HCT116 (cell line): ENCODE results near the gene SULT1C3. TPM values are rescaled to one million over a fixed set of nuclear protein-coding genes. Genes with fewer than 3 reads are reported as not detected.

Experiments used
- ATAC-seq: fragments of 200-7000 bp; cut with Tn5 transposase; 2 replicates; pipeline ENCODE4 v1.9.1; 2020; ENCODE audit warnings: mild to moderate bottlenecking, moderate library complexity
- BruUV-seq: library from RNA; stranded (reverse); fragments of 400-500 nt; replicated peaks from 2 replicates; lab custom pipeline; 2021; lab: Mats Ljungman, UMichigan
- CTCF ChIA-PET: fragments of 300-600 bp; sonication (Branson Sonifier 250); formaldehyde crosslinking; loops from one replicate; lab custom pipeline; 2021; ENCODE audit warnings: antibody characterized with exemption; lab: Charles Lee
- POLR2A ChIA-PET: fragments of 300-600, 350-600 bp; sonication (Branson Sonifier 250); formaldehyde crosslinking; loops from one replicate; lab custom pipeline; 2021; ENCODE audit warnings: antibody characterized with exemption; lab: Charles Lee
- RAD21 ChIA-PET, 2 experiments: fragments of 300-600 bp; sonication (Branson Sonifier 250); formaldehyde crosslinking; loops; one replicate each; lab custom pipeline; 2023; ENCODE audit warnings: low total read pairs in 2 of 2; ENCODE audit not compliant: uncharacterized antibody in 2 of 2, unreplicated experiment in 2 of 2, low non-redundant PET in 1 of 2; lab: Charles Lee
- DNase-seq: peaks from one replicate; pipeline ENCODE4 v3.0.0-alpha.2; 2010; ENCODE audit warnings: low read depth, low spot score
- H2AFZ ChIP-seq: fragments of 200-600 bp; shearing (Covaris generic), sonication (generic); 2 replicates; pipeline ENCODE4 v1.6.1; 2017; ENCODE audit warnings: low read depth, mixed run types, mixed read lengths, antibody characterized with exemption, low read length; ENCODE audit not compliant: poor library complexity, severe bottlenecking
- H3K27ac ChIP-seq: 2 replicates; pipeline ENCODE4 v1.5.1; 2012; ENCODE audit warnings: low read depth, low read length
- H3K27me3 ChIP-seq: fragments of 200-600 bp; sonication (generic); 2 replicates; pipeline ENCODE4 v1.6.1; 2016; ENCODE audit warnings: mixed run types, low read length, mixed read lengths; ENCODE audit not compliant: insufficient read depth
- H3K36me3 ChIP-seq, 2 experiments: fragments of 200-500 bp in 1 of 2; fragments of 200-600 bp in 1 of 2; sonication (Bioruptor generic) in 1 of 2; sonication (generic) in 1 of 2; 2 replicates each; pipeline versions ENCODE4 v1.5.1 to v1.6.1; 2014 to 2016; ENCODE audit warnings: low read length in 2 of 2, inconsistent platforms in 1 of 2, mixed read lengths in 1 of 2, mixed run types in 1 of 2; ENCODE audit not compliant: insufficient read depth in 2 of 2, control insufficient read depth in 1 of 2
- H3K4me1 ChIP-seq, 2 experiments: fragments of 200-600 bp in 1 of 2; sonication (generic) in 1 of 2; 2 replicates each; pipeline versions ENCODE4 v1.5.1 to v1.6.1; 2012 to 2017; ENCODE audit warnings: low read length in 2 of 2, inconsistent platforms in 1 of 2, mild to moderate bottlenecking in 1 of 2, mixed read lengths in 1 of 2, mixed run types in 1 of 2, moderate library complexity in 1 of 2; ENCODE audit not compliant: insufficient read depth in 2 of 2, control insufficient read depth in 1 of 2
- H3K4me2 ChIP-seq: fragments of 200-600 bp; sonication (generic); 2 replicates; pipeline ENCODE4 v1.6.1; 2017; ENCODE audit warnings: mixed run types, low read length, mixed read lengths
- H3K4me3 ChIP-seq, 2 experiments: fragments of 200-600 bp in 1 of 2; sonication (generic) in 1 of 2; replicated peaks in 1 of 2; 2 replicates each; pipeline ENCODE4 v1.5.1; 2011 to 2016; ENCODE audit warnings: low read length in 2 of 2, control low read depth in 1 of 2, low read depth in 1 of 2, mild to moderate bottlenecking in 1 of 2, mixed read lengths in 1 of 2, mixed run types in 1 of 2
- H3K79me2 ChIP-seq: fragments of 200-600 bp; sonication (generic); 2 replicates; pipeline ENCODE4 v1.6.1; 2017; ENCODE audit warnings: mild to moderate bottlenecking, mixed run types, low read length, moderate library complexity, mixed read lengths; ENCODE audit not compliant: insufficient read depth
- H3K9ac ChIP-seq: fragments of 200-600 bp; sonication (generic); 2 replicates; pipeline ENCODE4 v1.6.1; 2016; ENCODE audit warnings: low read length, mixed read lengths
- H3K9me2 ChIP-seq: fragments of 200-600 bp; sonication (generic), shearing (Covaris generic); 2 replicates; pipeline ENCODE4 v1.6.1; 2017; ENCODE audit warnings: mixed run types, mild to moderate bottlenecking, moderate library complexity; ENCODE audit not compliant: insufficient read depth
- H3K9me3 ChIP-seq, 2 experiments: fragments of 200-500 bp in 1 of 2; fragments of 200-600 bp in 1 of 2; sonication (Bioruptor generic) in 1 of 2; sonication (generic) in 1 of 2; 2 replicates each; pipeline ENCODE4 v1.6.1; 2014 to 2017; ENCODE audit warnings: low read length in 2 of 2, mixed read lengths in 2 of 2, inconsistent platforms in 1 of 2, low read depth in 1 of 2, mild to moderate bottlenecking in 1 of 2, mixed run types in 1 of 2, moderate library complexity in 1 of 2; ENCODE audit not compliant: control insufficient read depth in 1 of 2, insufficient read depth in 1 of 2
- H4K20me1 ChIP-seq: fragments of 200-600 bp; sonication (generic), shearing (Covaris generic); 2 replicates; pipeline ENCODE4 v1.6.1; 2017; ENCODE audit warnings: mixed run types, mild to moderate bottlenecking, moderate library complexity; ENCODE audit not compliant: insufficient read depth
- ATF3 ChIP-seq: IDR thresholded peaks from 2 replicates; pipeline ENCODE4 v1.6.1; 2012
- CBX3 ChIP-seq: IDR thresholded peaks from 2 replicates; pipeline ENCODE4 v1.6.1; 2012; ENCODE audit warnings: low read depth
- CTCF ChIP-seq, 3 experiments: fragments of 200-600 bp in 1 of 3; sonication (generic) in 1 of 3; IDR thresholded peaks in 2 of 3; conservative IDR thresholded peaks in 1 of 3; 2 replicates each; pipeline ENCODE4 v1.5.1; 2012 to 2017; ENCODE audit warnings: low read depth in 2 of 3, low read length in 2 of 3, antibody characterized with exemption in 1 of 3, borderline replicate concordance in 1 of 3, control low read depth in 1 of 3, mild to moderate bottlenecking in 1 of 3, mixed read lengths in 1 of 3, mixed run types in 1 of 3, moderate library complexity in 1 of 3; ENCODE audit not compliant: insufficient read depth in 1 of 3
- EZH2phosphoT487 ChIP-seq: fragments of 200-600 bp; IDR thresholded peaks from 2 replicates; pipeline ENCODE4 v1.6.1; 2018; ENCODE audit warnings: antibody characterized with exemption, borderline replicate concordance
- JUND ChIP-seq: IDR thresholded peaks from 2 replicates; pipeline ENCODE4 v1.6.1; 2012
- RAD21 ChIP-seq: IDR thresholded peaks from 2 replicates; pipeline ENCODE4 v1.6.1; 2012; ENCODE audit warnings: low read depth, mild to moderate bottlenecking
- SP1 ChIP-seq: IDR thresholded peaks from 2 replicates; pipeline ENCODE4 v1.6.1; 2012; ENCODE audit warnings: low read depth
- ZBTB33 ChIP-seq: IDR thresholded peaks from 2 replicates; pipeline ENCODE4 v1.6.1; 2011; ENCODE audit warnings: mild to moderate bottlenecking, low read length, moderate library complexity; ENCODE audit not compliant: insufficient replicate concordance; ENCODE audit errors: extremely low read depth
- intact Hi-C: fragments of 100-400 bp; cut with micrococcal nuclease; formaldehyde crosslinking; loops from 2 replicates; pipeline ENCODE4 v1.10.0; 2022
- total RNA-seq: library from RNA; stranded (reverse); gene quantifications from one replicate; pipeline ENCODE4 v1.2.1, GENCODE V29; 2021; ENCODE audit not compliant: unreplicated experiment

The SULT1C3 gene
- total RNA-seq, 1 experiment from 2014 or later = not detected

GRCh38 chr2:108199726-108200125 is 40.0 kb upstream of the SULT1C3 start:
- ChIA-PET POLR2A (no interaction called here), RAD21 (no interaction called here), CTCF (no interaction called here)
- Histone ChIP-seq H2AFZ (no peak overlapping the region), H3K36me3 (no peaks in the 10 kb centered on the region), H3K79me2 (no peaks in the 10 kb centered on the region), H3K27me3 (no peaks in the 10 kb centered on the region), H3K9me2 (no peaks in the 10 kb centered on the region), H3K9ac (no peak overlapping the region), H3K9me3 (no peaks in the 10 kb centered on the region), H3K4me2 (no peak overlapping the region), H3K4me1 (no peaks in the 10 kb centered on the region), H4K20me1 (no peaks in the 10 kb centered on the region), H3K4me3 (no peak overlapping the region), H3K27ac (no peak overlapping the region)
- TF ChIP-seq ZBTB33 = no peak
- no peak for TF ChIP-seq CTCF (IDR thresholded peaks at IDR 0.05 in 2 of 3, conservative IDR thresholded peaks at IDR 0.05 in 1 of 3; ENCODE audit: borderline replicate concordance in 1 of 3, insufficient read depth in 1 of 3, low read depth in 2 of 3, low read length in 2 of 3)
- TF ChIP-seq RAD21 = no peak
- TF ChIP-seq EZH2phosphoT487 = no peak
- no peak for TF ChIP-seq SP1
- no peak for TF ChIP-seq CBX3
- TF ChIP-seq JUND = no peak
- TF ChIP-seq ATF3 = no peak
- intact Hi-C loops = no loop called here
- ATAC-seq (no peak), DNase-seq (no peak)
- BruUV-seq = no TSS peak
